Ascending aorta (tissue), 2 donors: ENCODE results near the gene PMM2. TPM values are rescaled to one million over a fixed set of nuclear protein-coding genes. Genes with fewer than 3 reads are reported as not detected.

ENCODE experiments used
- DNase-seq, 2 donors: peaks; one replicate each; pipeline ENCODE4 v3.0.0-alpha.2; 2019; ENCODE audit warnings: low spot score in 2 of 2
- H3K27ac ChIP-seq, 2 donors: fragments of 200-600 bp; sonication (generic); one replicate each; pipeline ENCODE4 v1.5.1; 2016 to 2017; ENCODE audit warnings: mild to moderate bottlenecking in 1 of 2
- H3K27me3 ChIP-seq: fragments of 200-600 bp; sonication (generic); one replicate; pipeline ENCODE4 v1.5.1; 2017
- H3K36me3 ChIP-seq, 2 donors: fragments of 200-600 bp; sonication (generic); one replicate each; pipeline ENCODE4 v1.5.1; 2016
- H3K4me1 ChIP-seq, 2 donors: fragments of 200-600 bp; sonication (generic); one replicate each; pipeline ENCODE4 v1.5.1; 2016 to 2017; ENCODE audit warnings: mild to moderate bottlenecking in 1 of 2
- H3K4me3 ChIP-seq, 2 donors: fragments of 200-600 bp; sonication (generic); one replicate each; pipeline ENCODE4 v1.5.1; 2016 to 2017; ENCODE audit warnings: mild to moderate bottlenecking in 1 of 2
- H3K9me3 ChIP-seq, 2 donors: fragments of 200-600 bp; sonication (generic); one replicate each; pipeline ENCODE4 v1.5.1; 2016
- CTCF ChIP-seq, 3 experiments: fragments of 200-600 bp in 2 of 3; fragments of 450-650 bp in 1 of 3; sonication (generic) in 2 of 3; IDR thresholded peaks; one replicate each; pipeline ENCODE4 v1.5.1; 2016 to 2019; ENCODE audit warnings: antibody characterized with exemption in 3 of 3, mild to moderate bottlenecking in 1 of 3, moderate library complexity in 1 of 3
- intact Hi-C: fragments of 100-400 bp; cut with DNase I; formaldehyde crosslinking; loops from one replicate; pipeline ENCODE4 v1.15.1; 2023
- total RNA-seq: library from RNA; depleted of rRNA; stranded (reverse); fragments of >200 nt; gene quantifications from one replicate; pipeline ENCODE4 v1.1.0, GENCODE V29; 2016

The PMM2 gene
- total RNA-seq, 1 donor from 2014 or later = 17.9 TPM

GRCh38 chr16:8756755-8757154, 40.9 kb upstream of the PMM2 start:
- Histone ChIP-seq H3K4me3 (no peak overlapping the region), H3K9me3 (no peaks in the 10 kb centered on the region), H3K4me1 (no peaks in the 10 kb centered on the region), H3K27ac (no peak overlapping the region), H3K27me3 (no peaks in the 10 kb centered on the region), H3K36me3 (peaks cover 6 to 22% of the 10 kb centered on the region in 2 donors)
- no peak for DNase-seq
- TF ChIP-seq CTCF (IDR thresholded peaks at IDR 0.05) = no peak
- intact Hi-C loops = no loop called here

GRCh38 chr16:8758022-8758421, 39.6 kb upstream of the PMM2 start:
- peaks cover 6 to 22% of the 10 kb centered on the region in 2 donors for H3K36me3 ChIP-seq
- intact Hi-C loops = no loop called here

GRCh38 chr16:8760021-8760420, 37.6 kb upstream of the PMM2 start:
- DNase-seq = no peak
- H3K27me3 ChIP-seq = no peaks in the 10 kb centered on the region
- H3K4me1 ChIP-seq = no peaks in the 10 kb centered on the region
- TF ChIP-seq CTCF (IDR thresholded peaks at IDR 0.05) = no peak
- H3K36me3 ChIP-seq = peaks cover 6 to 24% of the 10 kb centered on the region in 2 donors
- no peak overlapping the region for H3K4me3 ChIP-seq
- intact Hi-C loops = no loop called here
- no peaks in the 10 kb centered on the region for H3K9me3 ChIP-seq
- H3K27ac ChIP-seq = no peak overlapping the region

More at GRCh38 chr16:8758022-8758421, 39.6 kb upstream of the PMM2 start:
- H3K9me3 ChIP-seq = no peaks in the 10 kb centered on the region
- H3K27ac ChIP-seq = no peak overlapping the region
- DNase-seq = no peak
- H3K27me3 ChIP-seq = no peaks in the 10 kb centered on the region
- H3K4me3 ChIP-seq = no peak overlapping the region
- no peaks in the 10 kb centered on the region for H3K4me1 ChIP-seq
- TF ChIP-seq CTCF (IDR thresholded peaks at IDR 0.05) = no peak

- Histone ChIP-seq H3K4me3 (no peak overlapping the region), H3K36me3 (peaks cover 11 to 30% of the 10 kb centered on the region in 2 donors), H3K27me3 (no peaks in the 10 kb centered on the region), H3K27ac (no peak overlapping the region), H3K9me3 (no peaks in the 10 kb centered on the region), H3K4me1 (no peaks in the 10 kb centered on the region)
- TF ChIP-seq CTCF (IDR thresholded peaks at IDR 0.05) = no peak
- intact Hi-C loops = no loop called here
- no peak for DNase-seq
These were observed 36.6 kb upstream of the PMM2 start for GRCh38 chr16:8761078-8761477.

- Histone ChIP-seq H3K9me3 (no peaks in the 10 kb centered on the region), H3K4me1 (no peaks in the 10 kb centered on the region), H3K27me3 (no peaks in the 10 kb centered on the region), H3K4me3 (no peak overlapping the region), H3K36me3 (peaks cover 16 to 35% of the 10 kb centered on the region in 2 donors), H3K27ac (no peak overlapping the region)
- no peak for DNase-seq
- no peak for TF ChIP-seq CTCF (IDR thresholded peaks at IDR 0.05)
- intact Hi-C loops = no loop called here
These were observed 35.4 kb upstream of the PMM2 start for GRCh38 chr16:8762254-8762653.

GRCh38 chr16:8763083-8763482, 34.6 kb upstream of the PMM2 start:
- Histone ChIP-seq H3K36me3 (peaks cover 18 to 36% of the 10 kb centered on the region in 2 donors), H3K4me3 (no peak overlapping the region), H3K9me3 (no peaks in the 10 kb centered on the region), H3K27me3 (no peaks in the 10 kb centered on the region), H3K27ac (no peak overlapping the region), H3K4me1 (no peaks in the 10 kb centered on the region)
- TF ChIP-seq CTCF (IDR thresholded peaks at IDR 0.05) = no peak
- intact Hi-C loops = no loop called here
- DNase-seq = no peak
